Activated T-cell treated with anti-CD3 and anti-CD28 coated beads, Interleukin-2, amount 50 U/mL, for 72 hours (primary cell): ENCODE measurements around the gene RXRA. TPM values are rescaled to one million over a fixed set of nuclear protein-coding genes. Genes with fewer than 3 reads are reported as not detected.
"Not testable (repeated sequence)": the region's sequence is repeated elsewhere in the genome, so short reads cannot be mapped to it uniquely, and the experiment has no call there.

Source experiments
- ATAC-seq, 2 donors: fragments of 150-1000 bp; cut with Tn5 transposase; replicated peaks in 1 of 2; 2 replicates each; pipeline ENCODE4 v1.10.0; 2021; ENCODE audit warnings: moderate library complexity in 2 of 2, mild to moderate bottlenecking in 1 of 2
- DNase-seq, 2 donors: peaks; one replicate each; pipeline ENCODE4 v3.0.0; 2021 to 2022; ENCODE audit warnings: mixed read lengths in 1 of 2
- H3K27ac Mint-ChIP-seq: one replicate; pipeline ENCODE4 v1.8.0; 2022; ENCODE audit warnings: mild to moderate bottlenecking, moderate library complexity, mixed read lengths
- H3K27me3 Mint-ChIP-seq: one replicate; pipeline ENCODE4 v1.8.0; 2022; ENCODE audit warnings: low read depth, mixed read lengths
- H3K36me3 Mint-ChIP-seq, 2 donors: one replicate each; pipeline ENCODE4 v1.8.0; 2022; ENCODE audit warnings: mixed read lengths in 2 of 2, mild to moderate bottlenecking in 1 of 2; ENCODE audit not compliant: insufficient read depth in 2 of 2
- H3K4me1 Mint-ChIP-seq: one replicate; pipeline ENCODE4 v1.8.0; 2022; ENCODE audit warnings: low read depth, mixed read lengths
- H3K4me3 Mint-ChIP-seq, 2 donors: one replicate each; pipeline ENCODE4 v1.8.0; 2022; ENCODE audit warnings: mild to moderate bottlenecking in 2 of 2, mixed read lengths in 2 of 2, moderate library complexity in 2 of 2
- H3K9me3 Mint-ChIP-seq, 2 donors: one replicate each; pipeline ENCODE4 v1.8.0; 2022; ENCODE audit warnings: mixed read lengths in 2 of 2
- total RNA-seq, 2 donors: library from RNA; stranded (reverse); gene quantifications; one replicate each; pipeline ENCODE4 v1.2.3, GENCODE V29; 2022

RXRA gene
- total RNA-seq, 2 donors from 2014 or later = 4.9 to 12.4 TPM

GRCh38 chr9:134307674-134308638, 18.3 kb upstream of the RXRA start:
- peaks cover 12% of the 10 kb centered on the region for H3K27me3 Mint-ChIP-seq
- H3K9me3 Mint-ChIP-seq = peaks cover 0 to 3% of the 10 kb centered on the region in 2 donors
- no peak for ATAC-seq
- DNase-seq = no peak
- no peaks in the 10 kb centered on the region for H3K4me1 Mint-ChIP-seq
- no peaks in the 10 kb centered on the region for H3K36me3 Mint-ChIP-seq
- H3K4me3 Mint-ChIP-seq = no peak overlapping the region
- no peak overlapping the region for H3K27ac Mint-ChIP-seq

GRCh38 chr9:134308639-134309220, 17.5 kb upstream of the RXRA start:
- peaks cover 19% of the 10 kb centered on the region for H3K27me3 Mint-ChIP-seq
- H3K36me3 Mint-ChIP-seq, H3K4me3 Mint-ChIP-seq, H3K9me3 Mint-ChIP-seq, H3K27ac Mint-ChIP-seq, ATAC-seq, H3K4me1 Mint-ChIP-seq, DNase-seq: not testable (repeated sequence)

- H3K9me3 Mint-ChIP-seq = peaks cover 0 to 3% of the 10 kb centered on the region in 2 donors
- no peaks in the 10 kb centered on the region for H3K4me1 Mint-ChIP-seq
- H3K36me3 Mint-ChIP-seq = no peaks in the 10 kb centered on the region
- ATAC-seq = no peak
- peaks cover 20% of the 10 kb centered on the region for H3K27me3 Mint-ChIP-seq
- H3K27ac Mint-ChIP-seq = no peak overlapping the region
- H3K4me3 Mint-ChIP-seq = no peak overlapping the region
- no peak for DNase-seq
Measured at GRCh38 chr9:134313470-134313869, 12.8 kb upstream of the RXRA start.

- peaks cover 20% of the 10 kb centered on the region for H3K27me3 Mint-ChIP-seq
- no peak for ATAC-seq
Measured at GRCh38 chr9:134314039-134314949, 12.0 kb upstream of the RXRA start.

GRCh38 chr9:134314950-134315715, 11.1 kb upstream of the RXRA start:
- Mint-ChIP-seq H3K4me1 (no peaks in the 10 kb centered on the region), H3K9me3 (peaks cover 0 to 3% of the 10 kb centered on the region in 2 donors), H3K36me3 (no peaks in the 10 kb centered on the region), H3K27ac (no peak overlapping the region), H3K4me3 (no peak overlapping the region), H3K27me3 (peaks cover 20% of the 10 kb centered on the region)
- ATAC-seq (no peak), DNase-seq (no peak)

More at GRCh38 chr9:134314039-134314949, 12.0 kb upstream of the RXRA start:
- H3K36me3 Mint-ChIP-seq = no peaks in the 10 kb centered on the region
- peaks cover 0 to 3% of the 10 kb centered on the region in 2 donors for H3K9me3 Mint-ChIP-seq
- no peak overlapping the region for H3K27ac Mint-ChIP-seq
- no peaks in the 10 kb centered on the region for H3K4me1 Mint-ChIP-seq
- no peak for DNase-seq
- no peak overlapping the region for H3K4me3 Mint-ChIP-seq

GRCh38 chr9:134315716-134316448, 10.4 kb upstream of the RXRA start:
- H3K36me3 Mint-ChIP-seq = no peaks in the 10 kb centered on the region
- H3K9me3 Mint-ChIP-seq = peaks cover 0 to 3% of the 10 kb centered on the region in 2 donors
- no peak for DNase-seq
- H3K27me3 Mint-ChIP-seq = peaks cover 20% of the 10 kb centered on the region
- H3K4me1 Mint-ChIP-seq = no peaks in the 10 kb centered on the region
- H3K4me3 Mint-ChIP-seq = no peak overlapping the region
- no peak overlapping the region for H3K27ac Mint-ChIP-seq
- ATAC-seq = no peak

GRCh38 chr9:134316449-134317160, 9.7 kb upstream of the RXRA start:
- H3K36me3 Mint-ChIP-seq = no peaks in the 10 kb centered on the region
- no peaks in the 10 kb centered on the region for H3K4me1 Mint-ChIP-seq
- DNase-seq (no peak), ATAC-seq (no peak)
- H3K27me3 Mint-ChIP-seq = peaks cover 19% of the 10 kb centered on the region
- no peak overlapping the region for H3K27ac Mint-ChIP-seq
- peaks cover 0 to 3% of the 10 kb centered on the region in 2 donors for H3K9me3 Mint-ChIP-seq
- H3K4me3 Mint-ChIP-seq = no peak overlapping the region

- Mint-ChIP-seq H3K9me3 (no peaks in the 10 kb centered on the region), H3K4me1 (no peaks in the 10 kb centered on the region), H3K27ac (no peak overlapping the region), H3K4me3 (no peak overlapping the region), H3K36me3 (no peaks in the 10 kb centered on the region), H3K27me3 (peaks cover 13% of the 10 kb centered on the region)
- ATAC-seq (no peak), DNase-seq (no peak)
Measured at GRCh38 chr9:134317400-134317789, 8.9 kb upstream of the RXRA start.

GRCh38 chr9:134317790-134318414, 8.4 kb upstream of the RXRA start:
- H3K4me3 Mint-ChIP-seq = no peak overlapping the region
- no peak for DNase-seq
- peaks cover 8% of the 10 kb centered on the region for H3K27me3 Mint-ChIP-seq
- no peak for ATAC-seq
- H3K4me1 Mint-ChIP-seq = no peaks in the 10 kb centered on the region
- no peaks in the 10 kb centered on the region for H3K9me3 Mint-ChIP-seq
- no peak overlapping the region for H3K27ac Mint-ChIP-seq
- no peaks in the 10 kb centered on the region for H3K36me3 Mint-ChIP-seq

GRCh38 chr9:134318481-134318891, 7.8 kb upstream of the RXRA start:
- ATAC-seq = no peak
- Mint-ChIP-seq H3K4me3 (no peak overlapping the region), H3K4me1 (no peaks in the 10 kb centered on the region), H3K27me3 (peaks cover 3% of the 10 kb centered on the region), H3K9me3 (no peaks in the 10 kb centered on the region), H3K36me3 (no peaks in the 10 kb centered on the region), H3K27ac (no peak overlapping the region)
- DNase-seq = no peak

- H3K4me1 Mint-ChIP-seq = no peaks in the 10 kb centered on the region
- no peak for ATAC-seq
Measured at GRCh38 chr9:134318941-134319305, 7.3 kb upstream of the RXRA start.

More at GRCh38 chr9:134318941-134319305, 7.3 kb upstream of the RXRA start:
- no peaks in the 10 kb centered on the region for H3K9me3 Mint-ChIP-seq
- H3K36me3 Mint-ChIP-seq = no peaks in the 10 kb centered on the region
- H3K27me3 Mint-ChIP-seq = peaks cover 1% of the 10 kb centered on the region
- no peak for DNase-seq
- no peak overlapping the region for H3K4me3 Mint-ChIP-seq
- no peak overlapping the region for H3K27ac Mint-ChIP-seq
